ENCODE measurements around the gene PDE2A. TPM values are rescaled to one million over a fixed set of nuclear protein-coding genes. Genes with fewer than 3 reads are reported as not detected.
A peak's percentile ranks its signal among the peaks of the same experiment; 100 is the strongest.

The PDE2A gene
- total RNA-seq, 2 donors from 2014 or later, result 3.7 to 13.3 TPM

DNA sequence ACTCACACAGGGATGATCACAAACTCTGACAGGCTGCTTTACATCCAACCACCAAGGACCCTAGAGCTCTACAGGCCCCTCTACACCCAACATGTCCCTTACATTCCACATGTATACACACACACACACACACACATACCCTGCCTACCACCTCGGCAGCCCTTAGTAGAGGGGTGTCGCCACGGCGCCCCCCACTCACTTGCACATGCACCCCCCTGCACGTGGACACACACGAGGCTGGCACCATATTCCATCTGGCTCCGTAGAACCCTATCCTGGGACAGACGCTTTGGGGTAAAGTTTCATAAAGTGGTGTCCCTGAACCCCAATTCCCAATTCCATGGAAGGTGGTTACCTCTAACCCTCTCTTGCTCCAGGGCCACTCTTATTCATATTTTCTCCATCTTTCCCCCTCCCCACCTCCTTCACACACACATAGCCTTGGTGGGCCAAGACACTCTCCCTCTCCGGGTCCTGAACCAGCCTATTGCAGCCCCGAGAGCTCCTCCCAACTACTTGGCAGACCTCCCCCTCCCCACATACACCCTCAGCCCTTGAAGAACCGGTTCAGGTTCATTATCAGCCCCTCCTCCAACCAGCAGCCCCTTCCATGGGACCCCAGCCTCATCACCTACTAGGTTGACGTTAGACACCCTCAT is 809 bp downstream of the PDE2A start:
- Mint-ChIP-seq H3K4me3 (peak overlapping the region; percentile 53), H3K27me3 (ENCODE audit: insufficient read depth) (peaks cover 22% of the 10 kb centered on the region), H3K9me3 (no peaks in the 10 kb centered on the region), H3K27ac (no peak overlapping the region), H3K4me1 (peaks cover 61% of the 10 kb centered on the region), H3K36me3 (ENCODE audit: low read depth) (no peaks in the 10 kb centered on the region)
- peak; percentile 85 for DNase-seq
- no peaks in the 10 kb centered on the region for H3K9me3 ChIP-seq (ENCODE audit: control insufficient read depth, low read length)
- no peaks in the 10 kb centered on the region for H3K36me3 ChIP-seq (ENCODE audit: control insufficient read depth, insufficient read depth, low read length)
- H3K4me3 ChIP-seq (ENCODE audit: low read length), result no peak overlapping the region
- H3K27me3 ChIP-seq (ENCODE audit: control insufficient read depth, insufficient read depth, low read length, poor library complexity, severe bottlenecking), result peaks cover 22% of the 10 kb centered on the region
- H3K27ac ChIP-seq (ENCODE audit: low read depth, low read length), result no peak overlapping the region
- TF ChIP-seq CTCF (conservative IDR thresholded peaks at IDR 0.05), result no peak
- WGBS, 2 experiments (ENCODE audit: insufficient coverage in 1 of 2, insufficient read length in 1 of 2), result 42 to 54% methylated on average over 3 to 12 of the region's 12 CpGs
- H3K4me1 ChIP-seq (ENCODE audit: control insufficient read depth, insufficient read depth, low read length), result peaks cover 22% of the 10 kb centered on the region
- H3K9ac ChIP-seq (ENCODE audit: extremely low read depth, low read length, poor library complexity, severe bottlenecking), result no peak overlapping the region

DNA sequence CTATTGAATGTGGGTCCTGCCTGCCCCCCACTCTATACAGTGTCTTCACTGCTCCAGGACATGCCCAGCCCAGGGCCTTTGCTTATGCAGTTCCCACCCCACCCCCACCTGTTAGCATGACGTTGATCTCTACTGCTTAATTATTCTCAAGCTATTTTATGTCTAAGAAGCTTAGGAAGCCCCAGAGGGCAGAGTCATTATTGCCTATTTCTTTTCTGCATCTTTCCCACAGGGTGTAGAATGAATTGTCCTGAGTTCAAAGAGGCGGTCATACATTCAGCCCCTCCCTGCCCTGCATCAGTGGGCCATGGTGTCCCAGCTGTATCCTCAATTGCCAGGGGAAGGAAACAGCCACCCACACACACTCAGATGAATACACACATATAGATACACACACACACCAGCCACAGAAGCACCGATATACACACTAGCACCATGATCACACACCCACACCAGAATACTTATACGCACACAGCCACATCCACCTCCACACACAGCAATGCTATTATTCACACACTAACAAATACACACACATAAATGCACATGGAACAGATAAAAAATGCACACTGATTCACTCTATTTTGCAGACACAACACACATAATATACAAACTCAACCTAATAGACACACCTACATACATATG is 1.5 kb downstream of the PDE2A start:
- Histone ChIP-seq H3K9me3 (ENCODE audit: control insufficient read depth, low read length) (peaks cover 4% of the 10 kb centered on the region), H3K4me1 (ENCODE audit: control insufficient read depth, insufficient read depth, low read length) (peaks cover 22% of the 10 kb centered on the region), H3K27me3 (ENCODE audit: control insufficient read depth, insufficient read depth, low read length, poor library complexity, severe bottlenecking) (peaks cover 15% of the 10 kb centered on the region), H3K4me3 (ENCODE audit: low read length) (no peak overlapping the region), H3K9ac (ENCODE audit: extremely low read depth, low read length, poor library complexity, severe bottlenecking) (no peak overlapping the region), H3K36me3 (ENCODE audit: control insufficient read depth, insufficient read depth, low read length) (no peaks in the 10 kb centered on the region), H3K27ac (ENCODE audit: low read depth, low read length) (no peak overlapping the region)
- Mint-ChIP-seq H3K27me3 (ENCODE audit: insufficient read depth) (peaks cover 15% of the 10 kb centered on the region), H3K36me3 (ENCODE audit: low read depth) (peaks cover under 1% of the 10 kb centered on the region), H3K9me3 (peaks cover 6% of the 10 kb centered on the region), H3K4me1 (peaks cover 61% of the 10 kb centered on the region), H3K4me3 (peak overlapping the region; percentile 53), H3K27ac (no peak overlapping the region)
- WGBS, 2 experiments (ENCODE audit: insufficient coverage in 1 of 2, insufficient read length in 1 of 2), result 76% methylated on average over 4 of the region's 4 CpGs; no CpG with 5 or more reads in 1 of the 2 experiments
- TF ChIP-seq CTCF (conservative IDR thresholded peaks at IDR 0.05), result no peak
- DNase-seq, result no peak

- H3K9me3 ChIP-seq (ENCODE audit: control insufficient read depth, low read length), result peaks cover 13% of the 10 kb centered on the region
- DNase-seq, result no peak
- WGBS, 2 experiments (ENCODE audit: insufficient coverage in 1 of 2, insufficient read length in 1 of 2), result 78 to 93% methylated on average over 2 to 7 of the region's 8 CpGs
- H3K27me3 ChIP-seq (ENCODE audit: control insufficient read depth, insufficient read depth, low read length, poor library complexity, severe bottlenecking), result peaks cover 7% of the 10 kb centered on the region
- peaks cover 19% of the 10 kb centered on the region for H3K4me1 ChIP-seq (ENCODE audit: control insufficient read depth, insufficient read depth, low read length)
- H3K36me3 ChIP-seq (ENCODE audit: control insufficient read depth, insufficient read depth, low read length), result no peaks in the 10 kb centered on the region
- no peak overlapping the region for H3K4me3 ChIP-seq (ENCODE audit: low read length)
- no peak for TF ChIP-seq CTCF (conservative IDR thresholded peaks at IDR 0.05)
- H3K36me3 Mint-ChIP-seq (ENCODE audit: low read depth), result peaks cover 8% of the 10 kb centered on the region
- H3K9me3 Mint-ChIP-seq, result peaks cover 14% of the 10 kb centered on the region
- H3K4me1 Mint-ChIP-seq, result peaks cover 57% of the 10 kb centered on the region
- H3K27ac ChIP-seq (ENCODE audit: low read depth, low read length), result no peak overlapping the region
- no peak overlapping the region for H3K9ac ChIP-seq (ENCODE audit: extremely low read depth, low read length, poor library complexity, severe bottlenecking)
- H3K4me3 Mint-ChIP-seq, result no peak overlapping the region
- H3K27ac Mint-ChIP-seq, result no peak overlapping the region
- H3K27me3 Mint-ChIP-seq (ENCODE audit: insufficient read depth), result peaks cover 5% of the 10 kb centered on the region
These were observed 2.8 kb downstream of the PDE2A start for GRCh38 chr11:72671152-72672099.

Data from endodermal cell (in vitro differentiated cells).